Measurements from ENCODE around the gene FLNB. TPM values are rescaled to one million over a fixed set of nuclear protein-coding genes. Genes with fewer than 3 reads are reported as not detected.
A peak's percentile ranks its signal among the peaks of the same experiment; 100 is the strongest.

Gene FLNB
- total and polyA plus RNA-seq, 2 of the 13 experiments (the other 11 are each of a cell fraction or from before 2014, with no cell fraction given): 106 to 130 TPM

DNA sequence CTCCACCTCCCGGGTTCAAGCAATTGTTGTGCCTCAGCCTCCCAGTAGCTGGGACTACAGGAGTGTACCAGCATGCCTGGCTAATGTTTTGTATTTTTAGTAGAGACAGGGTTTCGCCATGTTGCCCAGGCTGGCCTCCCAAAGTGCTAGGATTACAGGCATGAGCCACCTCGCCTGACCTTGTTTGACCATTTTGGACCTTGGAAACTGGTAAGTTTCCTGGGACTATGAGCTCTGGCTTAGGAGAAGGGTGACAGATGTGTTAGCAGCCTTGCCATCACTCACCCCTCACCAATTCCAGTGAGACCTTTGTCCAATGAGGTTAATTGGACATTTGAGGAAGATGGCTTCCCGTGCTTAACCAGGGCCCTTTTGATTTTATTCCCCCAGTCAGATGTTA is 182.7 kb downstream of the FLNB start (continued):
- no peak for TF ChIP-seq ZNF121 (CRISPR knock-in tag; IDR thresholded peaks at IDR 0.05)
- TF ChIP-seq HDAC2 (CRISPR knock-in tag; IDR thresholded peaks at IDR 0.05): 0 out of 2 replicates have a peak, but pooled peaks have one; percentile 15
- TF ChIP-seq, protein P1, sequence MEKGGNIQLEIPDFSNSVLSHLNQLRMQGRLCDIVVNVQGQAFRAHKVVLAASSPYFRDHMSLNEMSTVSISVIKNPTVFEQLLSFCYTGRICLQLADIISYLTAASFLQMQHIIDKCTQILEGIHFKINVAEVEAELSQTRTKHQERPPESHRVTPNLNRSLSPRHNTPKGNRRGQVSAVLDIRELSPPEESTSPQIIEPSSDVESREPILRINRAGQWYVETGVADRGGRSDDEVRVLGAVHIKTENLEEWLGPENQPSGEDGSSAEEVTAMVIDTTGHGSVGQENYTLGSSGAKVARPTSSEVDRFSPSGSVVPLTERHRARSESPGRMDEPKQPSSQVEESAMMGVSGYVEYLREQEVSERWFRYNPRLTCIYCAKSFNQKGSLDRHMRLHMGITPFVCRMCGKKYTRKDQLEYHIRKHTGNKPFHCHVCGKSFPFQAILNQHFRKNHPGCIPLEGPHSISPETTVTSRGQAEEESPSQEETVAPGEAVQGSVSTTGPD (CRISPR knock-in tag; IDR thresholded peaks at IDR 0.05): 0 out of 2 replicates have a peak, but pooled peaks have one; percentile 47
- TF ChIP-seq RXRB (CRISPR knock-in tag; IDR thresholded peaks at IDR 0.05; ENCODE audit: borderline replicate concordance): peak; percentile 79; the same call in 1 of the 2 replicates
- TF ChIP-seq, protein P2, sequence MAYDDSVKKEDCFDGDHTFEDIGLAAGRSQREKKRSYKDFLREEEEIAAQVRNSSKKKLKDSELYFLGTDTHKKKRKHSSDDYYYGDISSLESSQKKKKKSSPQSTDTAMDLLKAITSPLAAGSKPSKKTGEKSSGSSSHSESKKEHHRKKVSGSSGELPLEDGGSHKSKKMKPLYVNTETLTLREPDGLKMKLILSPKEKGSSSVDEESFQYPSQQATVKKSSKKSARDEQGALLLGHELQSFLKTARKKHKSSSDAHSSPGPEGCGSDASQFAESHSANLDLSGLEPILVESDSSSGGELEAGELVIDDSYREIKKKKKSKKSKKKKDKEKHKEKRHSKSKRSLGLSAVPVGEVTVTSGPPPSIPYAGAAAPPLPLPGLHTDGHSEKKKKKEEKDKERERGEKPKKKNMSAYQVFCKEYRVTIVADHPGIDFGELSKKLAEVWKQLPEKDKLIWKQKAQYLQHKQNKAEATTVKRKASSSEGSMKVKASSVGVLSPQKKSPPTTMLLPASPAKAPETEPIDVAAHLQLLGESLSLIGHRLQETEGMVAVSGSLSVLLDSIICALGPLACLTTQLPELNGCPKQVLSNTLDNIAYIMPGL (CRISPR knock-in tag; IDR thresholded peaks at IDR 0.05; ENCODE audit: borderline replicate concordance in 1 of 2, low read depth in 1 of 2): 0 out of 4 replicates have a peak, but pooled peaks of 1 of the 2 experiments have one; percentile 1

DNA sequence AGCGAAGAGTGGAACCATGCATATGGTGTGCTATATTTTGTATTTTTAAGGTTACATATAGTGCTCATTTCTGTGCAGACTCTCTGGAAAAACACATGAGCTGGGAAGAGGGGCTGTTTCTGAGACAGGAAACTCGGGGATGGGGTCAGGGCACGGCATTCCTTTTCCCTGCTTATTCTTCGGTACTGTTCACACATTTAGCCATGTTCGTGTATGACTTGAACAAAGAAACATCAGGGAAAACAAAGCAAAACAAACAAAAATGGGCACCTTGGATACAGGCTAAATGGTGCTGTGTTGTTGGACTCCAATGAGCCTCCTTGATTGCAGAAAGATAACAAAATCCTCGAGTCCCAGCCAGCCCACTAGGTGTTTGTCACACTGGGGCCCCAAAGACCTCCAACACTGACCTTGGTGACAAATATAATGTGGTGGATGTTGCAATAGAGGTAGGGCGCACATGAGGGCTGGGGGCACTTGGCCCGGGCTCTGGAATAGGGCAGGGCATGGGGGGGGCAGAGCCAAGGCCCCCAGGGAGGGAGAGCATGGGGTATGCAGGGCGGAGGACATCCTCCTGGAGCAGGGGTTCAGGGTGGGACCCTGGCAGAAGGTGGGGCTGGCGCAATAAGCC is 183.3 kb downstream of the FLNB start:
- Histone ChIP-seq H3K27me3 (ENCODE audit: control insufficient read depth in 1 of 2, insufficient read depth in 2 of 2, low read length in 2 of 2) (no peaks in the 10 kb centered on the region), H3K79me2 (ENCODE audit: insufficient read depth, low read length) (no peaks in the 10 kb centered on the region), H4K20me1 (ENCODE audit: insufficient read depth, low read length) (no peaks in the 10 kb centered on the region), H3K4me1 (ENCODE audit: insufficient read depth, low read length) (peaks cover 87% of the 10 kb centered on the region), H3K36me3 (replicated peaks in 1 of 2; ENCODE audit: control insufficient read depth in 1 of 2, insufficient read depth in 2 of 2, low read length in 2 of 2) (no peaks in the 10 kb centered on the region), H3K4me2 (ENCODE audit: low read depth, low read length) (peak overlapping the region; percentile 51), H2AFZ (ENCODE audit: low read length) (no peak overlapping the region), H3K9ac (ENCODE audit: insufficient read depth, low read depth, low read length) (no peak overlapping the region), H3K9me3 (ENCODE audit: low read length) (no peaks in the 10 kb centered on the region), H3K4me3 (replicated peaks in 1 of 3; ENCODE audit: insufficient read depth in 1 of 3, low read depth in 2 of 3, low read length in 3 of 3) (no peak overlapping the region), H3K27ac (ENCODE audit: extremely low read length, insufficient read depth, low read length) (peak overlapping the region; percentile 84)
- no peak for FAIRE-seq
- WGBS (ENCODE audit: low lambda C conversion rate): 18% methylated on average over 10 of the region's 10 CpGs
- intact Hi-C loops (cut with micrococcal nuclease; ENCODE audit: unreplicated experiment) (no loop called here), in situ Hi-C loops (cut with HindIII; ENCODE audit: extremely low pct_ligation_motif_present, low pct_unique_long_range_greater_than_20kb) (no loop called here)
- ChIA-PET CTCF (ENCODE audit: low intra/inter-chr PET ratio, low total read pairs) (no interaction called here), POLR2A (interaction anchor here (0.9 to 3.9 kb wide), 4 partner anchors 10 to 114 kb away, joined by 3 to 15 read pairs (median 4); partner anchors contain the start of genes HTD2 and RPP14)
- no TSS peak for BruUV-seq (replicated peaks)
- ATAC-seq: peak; percentile 22
- DNase-seq (ENCODE audit: low spot score): peak; percentile 80
- TF ChIP-seq, protein P3, sequence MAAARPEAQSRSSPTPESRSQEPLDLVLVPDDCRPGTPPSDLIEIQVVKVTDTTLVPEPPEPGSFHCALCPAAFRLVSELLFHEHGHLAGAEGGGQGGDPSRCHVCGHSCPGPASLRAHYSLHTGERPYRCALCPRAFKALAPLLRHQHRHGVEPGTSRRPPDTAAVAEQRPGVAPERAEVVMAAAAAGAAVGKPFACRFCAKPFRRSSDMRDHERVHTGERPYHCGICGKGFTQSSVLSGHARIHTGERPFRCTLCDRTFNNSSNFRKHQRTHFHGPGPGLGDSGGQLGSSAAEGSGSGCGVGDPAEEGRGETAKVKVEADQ (CRISPR knock-in tag; IDR thresholded peaks at IDR 0.05; ENCODE audit: borderline replicate concordance): no peak
- TF ChIP-seq TCF7L2 (IDR thresholded peaks at IDR 0.05; ENCODE audit: low read depth, low read length) (no peak), MYC (CRISPR knock-in tag; IDR thresholded peaks at IDR 0.05; ENCODE audit: borderline replicate concordance) (peak; percentile 22; the same call in 1 of the 2 replicates), EEA1 (CRISPR knock-in tag; IDR thresholded peaks at IDR 0.05; ENCODE audit: borderline replicate concordance) (no peak)
- TF ChIP-seq, protein P4, sequence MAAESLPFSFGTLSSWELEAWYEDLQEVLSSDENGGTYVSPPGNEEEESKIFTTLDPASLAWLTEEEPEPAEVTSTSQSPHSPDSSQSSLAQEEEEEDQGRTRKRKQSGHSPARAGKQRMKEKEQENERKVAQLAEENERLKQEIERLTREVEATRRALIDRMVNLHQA (CRISPR knock-in tag; IDR thresholded peaks at IDR 0.05): no peak
- TF ChIP-seq, protein P5, sequence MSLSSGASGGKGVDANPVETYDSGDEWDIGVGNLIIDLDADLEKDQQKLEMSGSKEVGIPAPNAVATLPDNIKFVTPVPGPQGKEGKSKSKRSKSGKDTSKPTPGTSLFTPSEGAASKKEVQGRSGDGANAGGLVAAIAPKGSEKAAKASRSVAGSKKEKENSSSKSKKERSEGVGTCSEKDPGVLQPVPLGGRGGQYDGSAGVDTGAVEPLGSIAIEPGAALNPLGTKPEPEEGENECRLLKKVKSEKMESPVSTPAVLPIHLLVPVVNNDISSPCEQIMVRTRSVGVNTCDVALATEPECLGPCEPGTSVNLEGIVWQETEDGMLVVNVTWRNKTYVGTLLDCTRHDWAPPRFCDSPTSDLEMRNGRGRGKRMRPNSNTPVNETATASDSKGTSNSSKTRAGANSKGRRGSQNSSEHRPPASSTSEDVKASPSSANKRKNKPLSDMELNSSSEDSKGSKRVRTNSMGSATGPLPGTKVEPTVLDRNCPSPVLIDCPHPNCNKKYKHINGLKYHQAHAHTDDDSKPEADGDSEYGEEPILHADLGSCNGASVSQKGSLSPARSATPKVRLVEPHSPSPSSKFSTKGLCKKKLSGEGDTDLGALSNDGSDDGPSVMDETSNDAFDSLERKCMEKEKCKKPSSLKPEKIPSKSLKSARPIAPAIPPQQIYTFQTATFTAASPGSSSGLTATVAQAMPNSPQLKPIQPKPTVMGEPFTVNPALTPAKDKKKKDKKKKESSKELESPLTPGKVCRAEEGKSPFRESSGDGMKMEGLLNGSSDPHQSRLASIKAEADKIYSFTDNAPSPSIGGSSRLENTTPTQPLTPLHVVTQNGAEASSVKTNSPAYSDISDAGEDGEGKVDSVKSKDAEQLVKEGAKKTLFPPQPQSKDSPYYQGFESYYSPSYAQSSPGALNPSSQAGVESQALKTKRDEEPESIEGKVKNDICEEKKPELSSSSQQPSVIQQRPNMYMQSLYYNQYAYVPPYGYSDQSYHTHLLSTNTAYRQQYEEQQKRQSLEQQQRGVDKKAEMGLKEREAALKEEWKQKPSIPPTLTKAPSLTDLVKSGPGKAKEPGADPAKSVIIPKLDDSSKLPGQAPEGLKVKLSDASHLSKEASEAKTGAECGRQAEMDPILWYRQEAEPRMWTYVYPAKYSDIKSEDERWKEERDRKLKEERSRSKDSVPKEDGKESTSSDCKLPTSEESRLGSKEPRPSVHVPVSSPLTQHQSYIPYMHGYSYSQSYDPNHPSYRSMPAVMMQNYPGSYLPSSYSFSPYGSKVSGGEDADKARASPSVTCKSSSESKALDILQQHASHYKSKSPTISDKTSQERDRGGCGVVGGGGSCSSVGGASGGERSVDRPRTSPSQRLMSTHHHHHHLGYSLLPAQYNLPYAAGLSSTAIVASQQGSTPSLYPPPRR (CRISPR knock-in tag; IDR thresholded peaks at IDR 0.05; ENCODE audit: borderline replicate concordance): peak; percentile 79
